H1 (cell line): ENCODE data around the gene LDLRAD3. TPM values are rescaled to one million over a fixed set of nuclear protein-coding genes. Genes with fewer than 3 reads are reported as not detected.

Source experiments
- CTCF ChIA-PET: fragments of 300-600 bp; sonication (Branson Sonifier 250); formaldehyde crosslinking; loops from one replicate; lab custom pipeline; 2021; ENCODE audit not compliant: partially characterized antibody; lab: Charles Lee
- POLR2A ChIA-PET: fragments of 300-600 bp; sonication (Branson Sonifier 250); formaldehyde crosslinking; loops from one replicate; lab custom pipeline; 2021; ENCODE audit warnings: inconsistent platforms; ENCODE audit not compliant: partially characterized antibody; lab: Charles Lee
- DNase-seq, 2 experiments: peaks; one replicate each; pipeline versions ENCODE4 v3.0.0 to v3.0.0-alpha.2; 2010 to 2022; ENCODE audit warnings: low spot score in 2 of 2, low read depth in 1 of 2, mixed read lengths in 1 of 2
- FAIRE-seq: peaks from 2 replicates; lab custom pipeline; 2011; peaks lifted over from hg19 to GRCh38; lab: Jason Lieb, UNC
- H2AFZ ChIP-seq: 2 replicates; pipeline ENCODE4 v1.8.1; 2012; ENCODE audit warnings: low read length, inconsistent platforms
- H2AK5ac ChIP-seq: 2 replicates; pipeline ENCODE4 v1.6.1; 2013; ENCODE audit warnings: low read depth, low read length
- H2BK120ac ChIP-seq: replicated peaks from 2 replicates; pipeline ENCODE3; 2013; ENCODE audit warnings: low read depth, low read length, inconsistent platforms
- H2BK12ac ChIP-seq: 2 replicates; pipeline ENCODE4 v1.6.1; 2013; ENCODE audit warnings: low read depth, low read length
- H2BK15ac ChIP-seq: 2 replicates; pipeline ENCODE4 v1.6.1; 2013; ENCODE audit warnings: low read length
- H2BK20ac ChIP-seq: 2 replicates; pipeline ENCODE4 v1.6.1; 2013; ENCODE audit warnings: low read length
- H2BK5ac ChIP-seq: 2 replicates; pipeline ENCODE4 v1.6.1; 2013; ENCODE audit warnings: low read depth, low read length
- H3K14ac ChIP-seq: 2 replicates; pipeline ENCODE4 v1.6.1; 2013; ENCODE audit warnings: inconsistent platforms; ENCODE audit not compliant: insufficient read length
- H3K18ac ChIP-seq: 2 replicates; pipeline ENCODE4 v1.6.1; 2013; ENCODE audit warnings: low read length; ENCODE audit errors: extremely low read depth
- H3K23ac ChIP-seq: 2 replicates; pipeline ENCODE4 v1.6.1; 2013; ENCODE audit warnings: inconsistent platforms; ENCODE audit not compliant: insufficient read length
- H3K23me2 ChIP-seq: 2 replicates; pipeline ENCODE4 v1.6.1; 2013; ENCODE audit warnings: low read depth, low read length
- H3K27ac ChIP-seq: 2 replicates; pipeline ENCODE4 v1.6.1; 2011; ENCODE audit warnings: low read depth, low read length, inconsistent platforms
- H3K27me3 ChIP-seq, 4 experiments: replicated peaks in 1 of 4; 1 replicate in 1 of 4; 2 replicates in 3 of 4; pipeline versions ENCODE4 v1.6.1 to v1.8.1; 2011 to 2013; ENCODE audit warnings: low read length in 3 of 4, mild to moderate bottlenecking in 3 of 4, inconsistent platforms in 2 of 4, mixed read lengths in 2 of 4, moderate library complexity in 1 of 4; ENCODE audit not compliant: control insufficient read depth in 3 of 4, insufficient read depth in 3 of 4; ENCODE audit errors: extremely low read depth in 1 of 4
- H3K36me3 ChIP-seq, 4 experiments: 2 replicates each; pipeline versions ENCODE4 v1.6.1 to v1.8.1; 2011 to 2013; ENCODE audit warnings: mild to moderate bottlenecking in 4 of 4, low read length in 3 of 4, moderate library complexity in 2 of 4, control low read depth in 1 of 4, inconsistent platforms in 1 of 4; ENCODE audit not compliant: insufficient read depth in 4 of 4, control insufficient read depth in 2 of 4
- H3K4ac ChIP-seq: replicated peaks from 2 replicates; pipeline ENCODE3; 2013; ENCODE audit warnings: low read length, low read depth, mixed read lengths, inconsistent platforms; ENCODE audit not compliant: insufficient read length
- H3K4me1 ChIP-seq, 4 experiments: replicated peaks in 1 of 4; 1 replicate in 1 of 4; 2 replicates in 3 of 4; pipeline versions ENCODE4 v1.6.1 to v1.8.1; 2011 to 2013; ENCODE audit warnings: low read length in 3 of 4, inconsistent platforms in 2 of 4, mixed read lengths in 1 of 4; ENCODE audit not compliant: insufficient read depth in 4 of 4, control insufficient read depth in 3 of 4
- H3K4me2 ChIP-seq, 2 experiments: 2 replicates each; pipeline versions ENCODE4 v1.6.1 to v1.8.1; 2011 to 2013; ENCODE audit warnings: low read depth in 2 of 2, low read length in 2 of 2, control low read depth in 1 of 2, inconsistent platforms in 1 of 2, mild to moderate bottlenecking in 1 of 2; ENCODE audit not compliant: insufficient read depth in 1 of 2
- H3K4me3 ChIP-seq, 4 experiments: fragments of 200-600, 300-600 bp in 1 of 4; sonication (generic), shearing (Covaris generic), sonication (Bioruptor Twin) in 1 of 4; 2 replicates each; pipeline versions ENCODE4 v1.5.1 to v1.8.1; 2011 to 2016; ENCODE audit warnings: low read length in 4 of 4, low read depth in 3 of 4, control low read depth in 2 of 4, inconsistent platforms in 2 of 4, mild to moderate bottlenecking in 2 of 4, mixed read lengths in 1 of 4, moderate library complexity in 1 of 4; ENCODE audit not compliant: insufficient read depth in 2 of 4; ENCODE audit errors: extremely low read depth in 1 of 4
- H3K56ac ChIP-seq: replicated peaks from 2 replicates; pipeline ENCODE3; 2013; ENCODE audit warnings: low read depth, mild to moderate bottlenecking, mixed read lengths, low read length, inconsistent platforms; ENCODE audit not compliant: insufficient read length
- H3K79me1 ChIP-seq: 2 replicates; pipeline ENCODE4 v1.6.1; 2013; ENCODE audit warnings: low read depth, low read length, control low read depth
- H3K79me2 ChIP-seq, 2 experiments: 2 replicates each; pipeline versions ENCODE4 v1.6.1 to v1.8.1; 2012 to 2013; ENCODE audit warnings: low read length in 2 of 2, mild to moderate bottlenecking in 2 of 2, inconsistent platforms in 1 of 2; ENCODE audit not compliant: insufficient read depth in 2 of 2, control insufficient read depth in 1 of 2
- H3K9ac ChIP-seq, 4 experiments: replicated peaks in 1 of 4; 1 replicate in 1 of 4; 2 replicates in 3 of 4; pipeline versions ENCODE4 v1.6.1 to v1.8.1; 2011 to 2013; ENCODE audit warnings: low read depth in 3 of 4, low read length in 3 of 4, control low read depth in 2 of 4, mild to moderate bottlenecking in 2 of 4, moderate library complexity in 2 of 4, inconsistent platforms in 1 of 4; ENCODE audit errors: extremely low read depth in 1 of 4
- H3K9me3 ChIP-seq, 2 experiments: 2 replicates each; pipeline versions ENCODE4 v1.6.1 to v1.8.1; 2012 to 2013; ENCODE audit warnings: mild to moderate bottlenecking in 2 of 2, moderate library complexity in 2 of 2, control low read depth in 1 of 2, inconsistent platforms in 1 of 2, low read depth in 1 of 2, low read length in 1 of 2, mixed read lengths in 1 of 2; ENCODE audit not compliant: insufficient read depth in 2 of 2
- H4K20me1 ChIP-seq, 2 experiments: replicated peaks in 1 of 2; 2 replicates each; pipeline versions ENCODE3 to v1.8.1; 2011 to 2013; ENCODE audit warnings: inconsistent platforms in 2 of 2, low read length in 2 of 2, mild to moderate bottlenecking in 1 of 2; ENCODE audit not compliant: insufficient read depth in 2 of 2, control insufficient read depth in 1 of 2
- H4K5ac ChIP-seq: 2 replicates; pipeline ENCODE4 v1.6.1; 2013; ENCODE audit warnings: low read length, low read depth, mixed read lengths, inconsistent platforms; ENCODE audit not compliant: insufficient read length
- H4K8ac ChIP-seq: 2 replicates; pipeline ENCODE4 v1.8.0; 2013; ENCODE audit warnings: mild to moderate bottlenecking, moderate library complexity, low read length, inconsistent platforms; ENCODE audit not compliant: insufficient read depth; ENCODE audit errors: extremely low read depth
- H4K91ac ChIP-seq: replicated peaks from 2 replicates; pipeline ENCODE3; 2013; ENCODE audit warnings: low read length, mixed read lengths, inconsistent platforms; ENCODE audit not compliant: insufficient read length
- JUN ChIP-seq: IDR thresholded peaks from 2 replicates; pipeline ENCODE4 v1.6.1; 2011; ENCODE audit warnings: low read depth, mild to moderate bottlenecking, improper control_type of control experiment, low read length
- NRF1 ChIP-seq: IDR thresholded peaks from 2 replicates; pipeline ENCODE4 v1.6.1; 2011; ENCODE audit warnings: mild to moderate bottlenecking, low read depth, low read length, improper control_type of control experiment
- RAD21 ChIP-seq, 2 experiments: IDR thresholded peaks in 1 of 2; conservative IDR thresholded peaks in 1 of 2; 2 replicates each; pipeline ENCODE4 v1.6.1; 2011; ENCODE audit warnings: low read depth in 2 of 2, low read length in 2 of 2, improper control_type of control experiment in 1 of 2, inconsistent platforms in 1 of 2, mild to moderate bottlenecking in 1 of 2, moderate library complexity in 1 of 2
- WGBS, 2 experiments: shearing (Covaris generic) in 1 of 2; methylation state at CpG; one replicate each; pipeline versions ENCODE4 v1.1.6 to v1.1.7; 2013 to 2015; ENCODE audit warnings: low lambda C conversion rate in 2 of 2, mixed read lengths in 2 of 2, inconsistent platforms in 1 of 2, low coverage in 1 of 2, missing lambda C conversion rate in 1 of 2; ENCODE audit not compliant: insufficient replicate concordance in 2 of 2, insufficient coverage in 1 of 2, insufficient read length in 1 of 2; ENCODE audit errors: extremely low coverage in 1 of 2, missing lambda C conversion rate in 1 of 2; 5-methylcytosine and 5-hydroxymethylcytosine counted together
- polyA plus RNA-seq, 7 experiments: library from polyadenylated mRNA; depleted of rRNA in 3 of 7; stranded (reverse) in 5 of 7; unstranded in 2 of 7; fragments of >200 nt in 5 of 7; fragments of 200-250 nt in 2 of 7; gene quantifications; 1 replicate in 5 of 7; 2 replicates in 1 of 7; 4 replicates in 1 of 7; pipeline versions ENCODE4 v1.2.1 to v1.2.3, GENCODE V29; 2011 to 2013; ENCODE audit warnings: missing spikeins in 2 of 7, mixed read lengths in 2 of 7
- total RNA-seq: library from RNA; stranded (reverse); fragmentation: NEBNext Ultra II Directional; extraction: Animal tissue kit (Norgen Biotek cat#: 25700); gene quantifications from 2 replicates; pipeline ENCODE4 v1.2.1, GENCODE V29; 2021

Gene LDLRAD3
- total and polyA plus RNA-seq, 2 of the 8 experiments (the other 6 are each of a cell fraction or from before 2014, with no cell fraction given): 18.6 to 22.8 TPM

DNA sequence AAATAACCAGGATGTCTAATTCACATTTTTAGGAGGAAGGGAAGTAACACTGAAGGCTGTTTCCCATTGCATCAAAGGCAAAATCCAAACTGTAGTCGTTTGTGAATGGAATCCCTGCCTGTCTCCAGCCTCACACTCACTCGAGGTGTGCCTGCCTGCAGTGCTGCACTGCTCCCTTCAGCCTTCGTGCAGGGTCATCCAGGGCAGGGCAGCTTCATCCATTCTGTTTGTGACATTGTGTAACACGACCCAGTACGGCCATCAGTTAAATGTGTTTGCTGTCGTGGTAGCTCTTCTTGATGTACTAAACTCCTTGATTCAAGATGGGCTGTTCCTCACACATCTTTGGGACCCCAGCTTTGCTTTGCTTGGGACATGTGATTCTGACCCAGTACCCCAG lies 34.3 kb downstream of the LDLRAD3 start:
- no peak for DNase-seq

More for the DNA sequence above, 34.3 kb downstream of the LDLRAD3 start:
- H3K27ac ChIP-seq: no peak overlapping the region
- H3K18ac ChIP-seq: peak overlapping the region; percentile 33
- TF ChIP-seq NRF1 (no peak), JUN (no peak), RAD21 (IDR thresholded peaks at IDR 0.05 in 1 of 2, conservative IDR thresholded peaks at IDR 0.05 in 1 of 2; ENCODE audit: low read depth in 2 of 2, low read length in 2 of 2) (peak in 1 of 2 experiments; percentile 4; a peak in 1 of 4 replicates)
- no peak overlapping the region for H3K14ac ChIP-seq
- no peak overlapping the region for H2AFZ ChIP-seq
- no peak overlapping the region; the same call in 1 of the 2 replicates for H2BK12ac ChIP-seq
- peaks cover 8 to 26% (median 13%) of the 10 kb centered on the region in 4 experiments for H3K4me1 ChIP-seq
- H2BK20ac ChIP-seq: no peak overlapping the region; the same call in 1 of the 2 replicates
- H4K91ac ChIP-seq: peak overlapping the region; percentile 20
- WGBS, 2 experiments: 56% methylated on average over 6 of the region's 6 CpGs; no CpG with 5 or more reads in 1 of the 2 experiments
- peak overlapping the region; percentile 29; the same call in 1 of the 2 replicates for H2AK5ac ChIP-seq
- peaks cover 0 to 6% of the 10 kb centered on the region in 2 experiments for H4K20me1 ChIP-seq
- peaks cover 13 to 90% of the 10 kb centered on the region in 2 experiments for H3K79me2 ChIP-seq
- H3K23ac ChIP-seq: no peak overlapping the region
- H3K23me2 ChIP-seq: no peaks in the 10 kb centered on the region
- H3K56ac ChIP-seq: no peak overlapping the region
- peak overlapping the region in 1 of 2 experiments; percentile 4; a peak in 1 of 4 replicates for H3K4me2 ChIP-seq
- H4K5ac ChIP-seq: no peak overlapping the region
- no peak overlapping the region for H3K4me3 ChIP-seq
- H3K27me3 ChIP-seq: no peaks in the 10 kb centered on the region
- H3K79me1 ChIP-seq: peaks cover 13% of the 10 kb centered on the region
- no peak overlapping the region for H2BK120ac ChIP-seq
- peaks cover 7 to 11% of the 10 kb centered on the region in 2 experiments; a peak in 3 of 4 replicates for H3K9me3 ChIP-seq
- no peak overlapping the region for H3K9ac ChIP-seq
- FAIRE-seq: no peak
- peaks cover 0 to 5% (median 0%) of the 10 kb centered on the region in 4 experiments; a peak in 1 of 8 replicates for H3K36me3 ChIP-seq
- POLR2A ChIA-PET: interaction anchor here (0.8 kb wide), 1 partner anchor 25 kb away, joined by 3 read pairs; no protein-coding TSS in a partner anchor
- no peak overlapping the region for H3K4ac ChIP-seq
- no peak overlapping the region for H2BK15ac ChIP-seq
- H2BK5ac ChIP-seq: 0 out of 2 replicates have a peak overlapping the region, but pooled peaks have one; percentile 5
- no peak overlapping the region for H4K8ac ChIP-seq
- CTCF ChIA-PET: interaction anchor here (0.9 to 3.7 kb wide), 12 partner anchors 9 to 266 kb away, joined by 3 to 15 read pairs (median 4); no protein-coding TSS in a partner anchor
